Myocyte (in vitro differentiated cells): ENCODE measurements around the gene FAM169A. TPM values are rescaled to one million over a fixed set of nuclear protein-coding genes. Genes with fewer than 3 reads are reported as not detected.
"Not testable (repeated sequence)": the region's sequence is repeated elsewhere in the genome, so short reads cannot be mapped to it uniquely, and the experiment has no call there.

Source experiments
- DNase-seq: peaks from one replicate; pipeline ENCODE4 v3.0.0-alpha.2; 2012; ENCODE audit warnings: low read depth
- total RNA-seq: library from RNA; depleted of rRNA; stranded (reverse); fragments of >200 nt; gene quantifications from 2 replicates; pipeline ENCODE4 v1.2.3, GENCODE V29; 2014

The FAM169A gene
- total RNA-seq, 1 donor from 2014 or later, result 3.2 TPM

DNA sequence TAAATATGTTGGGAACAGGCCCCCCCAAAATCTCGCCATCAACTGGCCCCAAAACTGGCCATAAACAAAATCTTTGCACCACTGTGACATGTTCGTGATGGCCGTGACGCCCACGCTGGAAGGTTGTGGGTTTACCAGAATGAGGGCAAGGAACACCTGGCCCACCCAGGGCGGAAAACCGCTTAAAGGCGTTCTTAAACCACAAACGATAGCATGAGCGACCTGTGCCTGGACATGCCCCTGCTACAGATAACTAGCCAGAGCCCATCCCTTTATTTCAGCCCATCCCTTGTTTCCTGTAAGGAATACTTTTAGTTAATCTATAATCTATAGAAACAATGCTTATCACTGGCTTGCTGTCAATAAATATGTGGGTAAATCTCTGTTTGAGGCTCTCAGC is 3.2 kb upstream of the FAM169A start:
- DNase-seq, result not testable (repeated sequence)

DNA sequence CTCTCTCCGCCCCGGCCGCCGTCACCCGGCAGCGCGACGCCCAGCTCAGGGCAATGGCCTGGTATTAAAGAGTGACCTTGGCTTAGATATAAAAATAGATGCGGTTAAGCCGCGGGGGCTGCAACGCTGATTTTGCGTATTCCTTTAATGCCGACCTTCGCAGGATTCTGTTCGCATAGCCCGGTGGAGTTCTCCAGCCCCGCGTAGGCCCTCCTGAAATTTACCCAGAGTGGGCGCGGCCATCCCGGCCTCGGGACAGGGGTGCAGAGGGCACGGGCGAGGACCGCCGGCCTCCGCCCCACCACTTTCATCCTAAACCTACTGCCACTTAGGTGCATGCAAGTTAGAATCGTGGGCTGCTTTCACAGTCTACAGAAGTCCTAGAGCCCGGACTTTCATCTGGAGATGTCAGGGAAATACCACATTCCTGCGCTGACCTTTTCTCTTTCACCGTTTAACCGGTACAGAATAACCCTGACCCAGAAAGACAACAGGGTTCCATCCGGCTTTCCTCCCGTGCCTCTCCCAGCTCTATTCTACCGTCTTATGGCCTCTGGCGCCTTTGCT is 492 bp upstream of the FAM169A start:
- DNase-seq, result peak; percentile 12

DNA sequence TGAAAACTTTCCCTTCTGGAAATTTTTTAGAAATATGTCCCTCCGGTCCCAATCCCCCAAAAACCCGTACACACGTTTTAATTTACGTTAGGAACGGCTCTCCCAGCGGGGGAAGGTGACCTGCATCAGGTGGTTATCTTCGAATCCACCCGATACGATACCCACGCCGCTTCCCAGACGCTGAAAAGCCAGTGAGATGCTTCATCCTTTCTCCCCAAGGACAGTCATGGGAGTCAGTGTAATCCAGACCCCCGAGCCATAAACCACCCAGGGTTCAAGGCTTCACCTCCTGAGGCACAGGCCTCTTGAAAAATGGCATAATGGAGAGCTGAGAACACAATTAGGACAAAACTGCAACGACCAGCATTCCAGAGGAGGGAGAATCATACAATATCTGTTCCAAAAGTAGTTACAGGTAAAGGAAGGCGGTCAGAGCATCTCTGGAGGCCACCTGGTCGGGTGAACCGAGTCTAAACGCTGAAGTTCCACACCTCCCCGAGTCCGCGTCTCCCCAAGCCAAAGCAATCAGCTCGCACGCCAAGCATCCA is 857 bp downstream of the FAM169A start:
- no peak for DNase-seq

DNA sequence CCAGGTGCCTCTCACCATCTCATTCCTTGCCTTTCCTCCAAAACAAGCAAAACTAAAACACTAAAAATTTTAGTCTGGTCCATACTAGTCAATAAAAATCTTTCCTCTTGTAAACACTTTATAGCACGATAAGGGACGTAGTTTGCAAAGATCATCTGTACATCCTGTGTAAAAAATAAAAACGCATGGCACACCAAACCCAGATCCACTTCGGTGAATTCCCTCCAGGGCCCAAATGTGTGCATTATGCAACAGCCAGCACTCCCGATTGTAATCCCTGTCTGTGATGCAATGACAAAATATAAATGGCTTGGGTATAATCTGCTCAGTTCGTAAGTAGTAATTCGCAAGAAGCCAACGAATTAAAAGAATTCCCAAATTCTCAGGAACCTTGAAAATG is 1.4 kb downstream of the FAM169A start:
- DNase-seq, result no peak

DNA sequence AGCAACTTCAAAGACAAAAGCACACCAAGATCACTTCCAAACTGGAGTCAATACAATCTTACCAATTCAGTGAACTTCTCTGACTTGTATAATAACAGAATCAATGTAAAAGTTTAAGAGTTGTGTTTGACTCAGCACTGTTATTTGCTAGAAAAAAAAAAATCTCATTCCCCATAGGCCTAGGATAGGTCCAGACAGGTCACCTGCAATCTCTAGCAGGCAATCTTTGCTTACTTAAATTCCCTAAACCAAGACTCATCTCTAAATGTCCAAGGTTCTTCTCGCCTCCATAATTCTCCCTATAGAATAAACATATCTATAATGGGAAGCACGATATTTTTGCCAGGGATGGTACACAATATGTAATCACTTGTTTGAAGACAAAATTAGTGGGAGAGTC is 2.5 kb downstream of the FAM169A start:
- DNase-seq, result no peak

DNA sequence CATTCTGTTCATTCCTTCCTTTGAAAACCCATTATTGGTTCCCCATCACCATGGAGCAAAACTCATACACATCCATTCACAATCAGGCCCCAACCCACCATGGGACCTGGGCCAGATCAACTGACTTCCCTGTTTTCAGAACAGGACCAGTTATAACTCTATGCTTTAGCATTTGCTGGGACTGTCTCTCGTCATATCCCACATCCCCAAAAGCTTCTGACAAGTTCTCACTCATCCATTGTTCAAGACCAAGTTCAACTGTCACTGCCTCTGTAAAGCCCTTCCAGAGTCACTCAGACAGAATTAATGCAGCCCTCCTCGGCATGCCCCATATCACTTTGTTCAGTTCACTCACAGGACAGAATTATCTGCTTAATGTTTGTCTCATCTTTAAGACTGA is 4.0 kb downstream of the FAM169A start:
- DNase-seq, result no peak

DNA sequence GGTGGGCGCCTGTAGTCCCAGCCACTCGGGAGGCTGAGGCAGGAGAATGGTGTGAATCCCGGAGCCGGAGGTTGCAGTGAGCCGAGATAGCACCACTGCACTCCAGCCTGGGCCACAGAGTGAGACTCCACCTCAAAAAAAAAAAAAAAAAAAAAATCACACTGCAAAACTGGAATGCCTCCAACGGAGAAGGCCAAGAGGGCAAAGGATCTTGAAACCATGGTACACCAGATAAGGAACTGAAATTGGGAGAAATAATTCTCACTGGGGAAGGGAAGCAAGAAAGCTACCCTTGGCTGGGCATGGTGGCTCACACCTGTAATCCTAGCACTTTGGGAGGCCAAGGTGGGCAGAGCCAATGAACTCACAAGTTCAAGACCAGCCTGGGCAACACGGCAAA is 9.2 kb downstream of the FAM169A start:
- DNase-seq, result not testable (repeated sequence)

DNA sequence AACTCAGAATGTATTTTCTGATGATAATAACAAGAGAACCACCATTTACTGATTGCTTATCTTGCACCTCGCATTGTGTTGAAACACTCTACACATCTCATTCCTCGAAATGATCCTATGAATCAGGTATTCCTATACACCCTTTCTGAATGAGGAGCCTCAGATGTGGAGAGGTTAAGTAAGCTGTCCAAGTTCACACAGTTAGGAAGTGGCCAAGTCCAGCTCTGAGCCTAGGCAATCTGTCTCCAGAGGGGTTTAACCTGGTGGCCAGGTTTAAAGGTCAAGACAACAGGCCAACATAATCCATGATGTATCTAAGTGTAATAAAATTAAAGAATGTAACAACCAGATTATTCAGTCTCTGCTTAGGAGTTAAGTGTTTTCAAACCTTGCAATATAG is 12.9 kb downstream of the FAM169A start:
- DNase-seq, result no peak

DNA sequence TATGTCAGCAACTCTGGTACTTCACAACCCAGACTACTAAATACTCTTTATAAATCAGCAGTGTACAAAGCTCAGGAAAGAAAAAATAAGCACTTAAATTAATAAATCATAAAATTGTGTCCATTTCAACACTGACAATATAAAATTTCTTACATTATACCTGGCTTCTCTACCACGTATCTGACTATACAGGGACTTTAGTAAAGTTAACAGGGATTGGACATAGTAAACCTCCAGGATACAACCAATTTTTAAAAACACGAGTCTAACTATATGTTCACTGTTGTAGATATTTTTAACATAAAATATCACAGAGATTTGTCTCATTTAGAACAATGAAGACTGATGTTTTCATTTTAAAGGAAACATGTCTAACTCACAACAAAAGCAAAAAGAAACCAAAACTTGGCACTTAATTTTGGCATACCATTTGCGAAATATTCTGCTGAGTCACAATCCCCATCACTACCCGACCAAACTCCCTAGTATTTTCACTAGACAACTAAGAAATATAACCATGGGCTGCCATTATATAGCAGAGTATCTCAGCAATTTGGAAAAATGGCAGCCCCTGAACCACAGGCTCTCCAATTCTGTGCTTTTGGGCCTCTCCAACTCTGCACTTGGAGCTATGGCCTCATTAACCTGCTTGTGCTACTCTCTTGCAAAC is 14.4 kb downstream of the FAM169A start:
- DNase-seq, result peak; percentile 39

DNA sequence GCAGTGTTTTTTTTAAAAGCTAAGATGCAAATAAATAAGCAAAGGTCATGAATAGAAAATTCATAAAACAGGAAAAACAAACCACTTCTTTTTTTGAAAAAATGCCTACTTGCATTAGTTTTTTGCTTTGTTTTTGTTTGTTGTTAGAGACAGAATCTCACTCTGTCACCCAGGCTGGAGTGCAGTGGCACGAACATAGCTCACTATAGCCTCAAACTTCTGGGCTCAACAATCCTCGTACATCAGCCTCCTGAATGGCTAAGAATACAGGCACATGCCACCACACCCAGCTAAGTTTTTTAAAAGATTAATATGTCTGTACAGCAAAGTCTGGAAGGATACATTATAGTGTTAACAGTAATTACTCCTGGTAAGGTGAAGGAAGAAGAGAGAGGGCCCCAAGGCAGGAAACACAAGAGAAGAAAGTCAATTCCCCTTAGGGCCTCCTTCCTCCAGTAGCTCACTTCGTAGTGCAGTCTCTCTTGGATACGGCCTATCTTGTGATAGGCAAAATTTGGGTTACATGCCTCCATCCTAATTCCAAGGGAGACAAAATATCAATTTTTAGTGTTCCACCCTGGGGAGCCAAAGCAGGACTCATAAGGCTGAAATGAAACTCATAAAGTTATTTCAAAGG is 15.3 kb downstream of the FAM169A start:
- DNase-seq, result no peak

DNA sequence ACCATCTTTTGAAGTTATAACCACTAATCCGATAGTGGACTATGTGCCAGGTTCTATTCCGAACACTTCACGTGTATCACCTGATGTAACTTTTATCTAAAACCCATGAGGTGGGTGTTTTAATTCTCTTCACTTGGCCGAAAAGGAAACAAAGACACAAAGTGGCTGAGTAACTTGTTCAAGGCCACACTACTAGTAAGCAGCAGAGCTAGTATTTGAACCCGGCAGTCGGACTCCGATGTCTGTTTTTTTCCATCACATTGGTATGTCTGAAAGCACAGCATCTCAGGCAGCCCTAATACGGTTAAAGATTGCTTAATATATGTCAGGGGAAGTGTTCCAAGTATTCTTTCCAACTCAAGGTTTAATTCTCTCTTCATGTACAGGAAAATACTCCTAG is 16.2 kb downstream of the FAM169A start:
- DNase-seq, result no peak

DNA sequence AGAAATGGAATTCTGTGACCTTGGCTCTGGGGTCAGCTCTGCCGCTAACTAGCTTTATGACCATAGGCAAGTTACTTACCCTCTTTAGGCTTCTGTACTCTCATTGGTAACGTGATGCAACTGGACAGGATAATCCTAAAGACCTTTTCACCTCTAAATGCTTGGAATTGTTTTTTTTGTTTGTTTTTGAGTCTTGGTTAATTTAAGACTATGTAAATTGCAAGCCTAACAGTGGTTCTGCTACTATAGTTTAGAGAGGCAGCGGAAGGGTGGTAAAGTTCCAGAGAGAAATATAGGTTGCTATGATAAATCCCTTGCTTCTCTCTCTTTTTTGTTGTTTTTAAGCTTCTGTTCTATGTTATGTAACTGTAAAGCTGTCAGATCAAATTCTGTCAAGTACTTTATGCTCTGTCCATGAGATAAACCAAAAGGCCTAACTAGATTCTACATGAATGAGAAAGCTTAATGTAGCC is 17.6 kb downstream of the FAM169A start:
- no peak for DNase-seq

DNA sequence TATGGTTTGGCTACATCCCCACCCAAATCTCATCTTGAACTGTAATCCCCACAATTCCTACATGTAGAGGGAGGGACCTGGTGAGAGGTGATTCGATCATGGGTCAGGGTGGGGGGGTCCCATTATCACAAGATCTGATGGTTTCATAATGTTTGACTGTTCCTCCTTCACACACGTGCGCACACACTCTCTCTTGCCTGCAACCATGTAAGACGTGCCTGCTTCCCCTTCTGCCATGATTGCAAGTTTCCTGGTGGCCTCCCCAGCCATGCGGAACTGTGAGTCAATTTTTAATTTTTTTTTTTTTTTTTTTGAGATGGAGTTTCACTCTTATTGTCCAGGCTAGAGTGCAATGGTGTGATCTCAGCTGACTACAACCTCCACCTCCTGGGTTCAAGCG is 27.0 kb downstream of the FAM169A start:
- DNase-seq, result no peak

DNA sequence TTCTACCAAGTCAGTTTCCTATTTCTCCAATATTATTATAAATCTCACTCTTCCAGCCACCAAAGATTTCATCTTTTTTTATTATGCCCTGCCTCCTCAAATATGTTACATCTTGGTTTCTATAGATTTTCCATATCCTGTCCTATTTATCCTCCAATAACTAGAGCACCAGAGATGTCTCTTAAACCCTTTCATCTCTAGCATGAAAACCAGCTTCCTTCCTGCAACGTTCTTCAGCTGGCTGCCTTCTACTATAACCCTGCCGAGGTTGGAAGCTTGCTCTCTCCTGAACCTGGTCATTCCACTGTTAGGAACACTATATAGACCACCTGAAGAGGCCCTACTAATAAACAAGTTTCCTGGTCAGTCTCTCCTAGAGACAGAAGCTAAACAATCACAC is 27.9 kb downstream of the FAM169A start:
- no peak for DNase-seq

DNA sequence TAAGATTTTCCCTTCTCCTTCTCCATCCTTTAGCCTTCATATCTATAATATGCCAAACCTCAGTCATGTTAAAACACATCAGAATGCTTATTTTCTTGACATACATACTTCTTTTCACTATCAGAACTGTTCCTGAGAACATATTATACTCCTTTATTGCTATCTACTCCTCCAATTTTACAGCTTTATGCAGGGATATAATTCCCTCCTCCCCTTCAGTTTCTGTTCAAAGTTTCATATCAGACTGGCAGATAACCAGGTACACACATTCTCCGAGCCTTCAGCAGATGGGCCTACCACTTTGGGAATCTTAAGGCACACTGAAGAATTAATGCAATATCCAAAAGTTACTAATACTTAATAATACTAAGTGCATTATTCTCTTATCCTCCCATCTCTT is 29.1 kb downstream of the FAM169A start:
- no peak for DNase-seq

DNA sequence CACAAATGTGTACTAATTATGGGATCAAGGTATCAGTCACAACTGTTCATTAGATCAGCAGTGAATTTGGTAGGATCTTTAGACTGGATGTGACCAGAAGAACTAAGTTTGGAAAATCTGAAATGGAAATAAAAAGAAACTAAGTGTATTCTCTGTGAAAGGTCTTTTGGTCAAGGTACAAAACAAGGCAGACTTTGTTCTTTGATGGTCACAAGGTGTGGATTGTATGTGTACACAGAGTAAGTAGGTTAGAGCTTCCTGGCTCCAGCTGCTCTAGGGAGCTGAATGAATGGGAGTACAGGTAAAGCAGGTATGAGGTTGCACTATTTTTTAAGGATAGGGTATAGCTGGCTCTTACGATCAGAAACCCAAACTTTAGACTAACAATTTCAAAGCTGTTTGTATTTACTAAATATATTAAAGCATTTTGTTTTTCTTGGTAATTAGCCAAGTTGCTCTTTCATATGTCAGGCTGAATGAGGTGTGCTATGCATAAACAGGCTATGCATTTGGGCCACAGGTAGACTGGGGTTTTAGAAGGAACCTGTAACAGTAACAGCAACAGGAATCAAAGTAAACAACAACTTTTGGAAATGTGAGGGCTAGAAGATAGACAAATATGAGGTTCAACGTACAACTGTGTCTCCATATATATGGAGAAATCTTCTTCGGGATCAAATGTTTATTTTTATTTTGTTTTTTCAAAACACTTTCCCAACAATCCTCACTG is 32.5 kb downstream of the FAM169A start:
- no peak for DNase-seq

DNA sequence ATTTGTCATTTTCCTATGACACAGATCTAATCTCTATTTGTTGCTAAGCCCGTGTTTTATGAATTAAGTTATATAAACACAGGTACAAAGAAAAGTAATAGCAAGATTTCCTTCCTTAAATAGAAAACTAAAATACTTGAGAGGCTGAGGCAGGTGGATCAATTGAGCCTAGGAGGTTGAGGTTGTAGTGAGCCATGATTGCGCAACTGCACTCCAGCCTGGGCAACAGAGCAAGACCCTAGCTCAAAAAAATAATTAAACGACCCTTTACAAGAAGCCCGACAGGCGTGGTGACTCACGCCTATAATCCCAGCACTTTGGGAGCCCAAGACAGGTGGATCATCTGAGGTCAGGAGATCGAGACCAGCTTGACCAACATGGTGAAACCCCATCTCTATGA is 36.8 kb downstream of the FAM169A start:
- no peak for DNase-seq

DNA sequence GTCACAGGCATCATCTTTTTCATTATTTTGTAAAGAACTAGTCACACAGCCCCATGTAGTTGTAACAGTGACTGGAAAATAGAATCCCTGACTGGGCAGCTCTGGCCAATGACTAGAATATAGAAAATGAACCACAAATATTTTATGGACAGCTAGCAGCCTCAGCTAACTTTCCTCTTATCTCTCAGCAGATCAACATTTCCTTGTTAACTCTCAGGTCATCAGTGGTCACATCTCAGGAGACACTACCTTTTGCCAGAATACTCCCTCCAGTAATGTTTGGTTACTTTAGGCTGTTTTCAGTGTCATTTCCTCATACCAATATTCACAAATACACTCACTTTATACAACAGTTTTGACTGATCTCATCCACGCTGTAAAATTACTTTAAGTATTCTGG is 43.9 kb downstream of the FAM169A start:
- DNase-seq, result no peak

DNA sequence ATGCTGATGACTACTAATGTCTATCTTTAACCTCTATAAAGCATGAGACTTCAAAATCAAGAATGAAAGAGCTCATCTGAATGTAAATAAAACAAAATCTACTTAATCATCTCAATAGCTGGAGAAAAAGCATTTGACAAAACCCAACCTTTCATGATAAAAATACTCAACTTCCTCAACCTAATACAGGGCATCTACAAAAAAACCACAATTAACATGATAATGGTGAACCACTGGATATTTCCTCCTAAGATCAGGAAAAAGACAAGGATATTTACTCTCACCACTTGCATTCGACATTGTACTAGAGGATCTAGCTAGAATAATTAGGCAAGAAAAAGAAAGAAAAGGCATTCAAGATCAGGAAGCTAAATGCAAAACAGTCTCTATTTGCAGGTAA is 49.3 kb downstream of the FAM169A start:
- no peak for DNase-seq

DNA sequence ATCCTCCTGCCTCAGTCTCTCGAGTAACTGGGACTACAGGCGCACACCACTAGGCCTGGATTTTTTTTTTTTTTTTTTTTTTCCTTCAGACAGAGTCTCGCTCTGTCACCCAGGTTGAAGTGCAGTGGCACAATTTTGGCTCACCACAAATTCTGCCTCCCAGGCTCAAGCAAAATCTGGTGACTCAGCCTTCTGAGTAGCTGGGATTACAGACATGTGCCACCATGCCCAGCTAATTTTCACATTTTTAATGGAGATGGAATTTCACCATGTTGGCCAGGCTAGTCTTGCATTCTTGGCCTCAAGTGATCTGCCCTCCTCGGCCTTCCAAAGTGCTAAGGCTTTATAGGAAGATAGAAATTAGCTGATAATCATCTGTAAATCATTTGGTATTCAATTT is 55.3 kb downstream of the FAM169A start:
- peak; percentile 47 for DNase-seq

DNA sequence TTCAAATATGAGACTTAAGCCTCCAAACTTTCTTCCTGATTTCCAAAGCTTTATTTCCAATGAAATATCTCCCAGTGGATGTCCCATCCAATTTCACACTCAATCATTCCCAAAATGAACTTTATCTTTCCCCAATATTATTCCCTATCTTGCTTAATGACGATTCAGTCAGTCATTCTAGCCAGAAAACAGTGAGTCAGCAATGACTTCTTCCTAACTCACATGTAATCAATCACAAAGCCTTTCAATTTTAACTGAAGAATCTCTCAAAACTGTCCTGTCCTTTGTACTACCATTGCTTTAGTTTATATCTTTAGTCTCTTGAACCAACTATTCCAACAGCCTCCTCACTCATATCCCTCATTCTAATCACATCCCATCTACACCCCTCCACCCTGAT is 64.2 kb downstream of the FAM169A start:
- no peak for DNase-seq

DNA sequence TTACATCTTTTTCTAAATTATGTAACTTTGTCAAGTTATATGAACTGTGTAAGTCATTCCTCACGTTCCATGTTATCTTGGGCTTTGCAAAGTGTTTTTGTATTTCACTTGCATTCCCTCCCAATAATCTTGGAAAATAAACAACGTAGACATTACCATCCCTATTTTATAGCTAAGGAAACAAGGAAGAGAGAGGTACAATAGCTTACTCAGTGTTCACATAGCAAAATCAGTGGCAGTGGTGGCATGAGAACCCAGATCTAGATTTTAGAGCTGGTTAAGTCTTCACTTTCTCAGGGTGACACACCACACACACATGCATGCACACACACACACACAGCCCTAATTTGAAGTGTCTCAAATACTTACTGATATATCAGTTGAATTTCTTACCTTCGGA is 65.0 kb downstream of the FAM169A start:
- DNase-seq, result no peak
